Small intestine (tissue), 7 donors: ENCODE data around the gene AMZ1. TPM values are rescaled to one million over a fixed set of nuclear protein-coding genes. Genes with fewer than 3 reads are reported as not detected.

Experiments
- DNase-seq, 2 donors: peaks; one replicate each; pipeline versions ENCODE4 v3.0.0 to v3.0.0-alpha.2; 2013
- FAIRE-seq: peaks from 2 replicates; lab custom pipeline; 2012; peaks lifted over from hg19 to GRCh38; lab: Jason Lieb, UNC
- H3K27ac ChIP-seq, 3 donors: one replicate each; pipeline ENCODE4 v1.5.1; 2013; ENCODE audit warnings: low read length in 2 of 3, mild to moderate bottlenecking in 2 of 3, control low read depth in 1 of 3, inconsistent platforms in 1 of 3, low read depth in 1 of 3, moderate library complexity in 1 of 3
- H3K27me3 ChIP-seq, 3 donors: one replicate each; pipeline ENCODE4 v1.6.1; 2013; ENCODE audit warnings: low read length in 3 of 3, inconsistent platforms in 1 of 3; ENCODE audit not compliant: control insufficient read depth in 3 of 3, insufficient read depth in 3 of 3
- H3K36me3 ChIP-seq, 3 donors: one replicate each; pipeline ENCODE4 v1.6.1; 2013; ENCODE audit warnings: low read length in 3 of 3, inconsistent platforms in 1 of 3, low read depth in 1 of 3, mild to moderate bottlenecking in 1 of 3, moderate library complexity in 1 of 3; ENCODE audit not compliant: control insufficient read depth in 3 of 3, insufficient read depth in 2 of 3
- H3K4me1 ChIP-seq, 3 donors: one replicate each; pipeline ENCODE4 v1.6.1; 2013; ENCODE audit warnings: low read length in 2 of 3, inconsistent platforms in 1 of 3, low read depth in 1 of 3, mild to moderate bottlenecking in 1 of 3, moderate library complexity in 1 of 3; ENCODE audit not compliant: control insufficient read depth in 3 of 3, insufficient read depth in 2 of 3
- H3K4me3 ChIP-seq, 3 donors: one replicate each; pipeline ENCODE4 v1.5.1; 2013; ENCODE audit warnings: low read length in 3 of 3, control low read depth in 1 of 3, inconsistent platforms in 1 of 3, low read depth in 1 of 3, mild to moderate bottlenecking in 1 of 3, moderate library complexity in 1 of 3
- H3K9me3 ChIP-seq, 2 donors: one replicate each; pipeline ENCODE4 v1.6.1; 2013; ENCODE audit warnings: low read depth in 1 of 2, low read length in 1 of 2; ENCODE audit not compliant: control insufficient read depth in 2 of 2, insufficient read depth in 1 of 2
- WGBS, 3 donors: extraction: QIAGEN DNeasy Blood & Tissue Kit; methylation state at CpG; one replicate each; pipeline ENCODE4 v1.1.7; 2013; 5-methylcytosine and 5-hydroxymethylcytosine counted together
- polyA plus RNA-seq, 4 donors: library from polyadenylated mRNA; stranded (reverse) in 3 of 4; unstranded in 1 of 4; fragments of 200-250 nt in 3 of 4; fragments of 120-200 nt in 1 of 4; gene quantifications; one replicate each; pipeline versions ENCODE4 v1.2.1 to v1.2.3, GENCODE V29; 2013
- donor health status: healthy with polysubstance abuse.
- donor health status: control.
- donor health status: control.
- donor health status: Bipolar disorder and iron deficiency.
- donor health status: healthy.

AMZ1 gene
- polyA plus RNA-seq, 4 donors, result 0.07 to 0.24 TPM; not detected in 2

DNA sequence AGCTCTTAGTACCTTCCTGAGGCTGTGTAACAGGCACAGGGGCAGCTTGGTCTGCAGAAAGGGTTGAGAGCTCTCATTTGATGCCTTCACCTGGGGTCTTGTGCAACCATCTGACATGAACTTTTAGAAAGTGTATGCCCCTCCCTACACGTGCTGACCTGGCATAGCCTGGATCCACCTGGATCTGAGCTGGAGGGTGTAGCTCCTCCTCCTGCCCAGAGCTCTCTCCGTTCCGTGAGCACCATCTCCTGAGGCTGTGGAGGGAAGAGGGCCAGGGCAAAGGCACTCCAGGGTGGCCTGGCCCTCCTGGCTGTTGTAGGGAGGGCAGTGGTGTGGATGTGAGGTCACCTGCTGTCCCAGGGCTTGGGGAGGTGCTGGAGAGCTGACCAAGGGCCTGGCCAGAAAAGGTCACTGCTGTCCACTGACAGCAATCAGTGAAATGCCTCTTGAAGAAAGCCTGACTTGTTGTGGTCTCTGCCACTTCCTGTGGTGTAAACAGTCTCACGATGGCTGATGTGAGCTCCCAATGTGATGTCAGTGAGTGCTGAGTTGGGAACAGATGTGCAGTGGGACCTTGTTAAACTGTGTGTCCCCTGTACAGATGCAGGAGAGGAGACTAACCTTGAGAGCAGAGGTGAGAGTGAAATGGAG is 23.0 kb downstream of the AMZ1 start:
- FAIRE-seq (no peak), DNase-seq (peak in 1 of 2 donors; percentile 35)
- Histone ChIP-seq H3K4me1 (peaks cover 0 to 11% (median 0%) of the 10 kb centered on the region in 3 donors), H3K9me3 (peaks cover 0 to 12% of the 10 kb centered on the region in 2 donors), H3K36me3 (peaks cover 0 to 39% (median 0%) of the 10 kb centered on the region in 3 donors), H3K4me3 (no peak overlapping the region), H3K27ac (no peak overlapping the region), H3K27me3 (no peaks in the 10 kb centered on the region)
- 37 to 50% (median 43%) methylated on average over 4 of the region's 4 CpGs for WGBS, 3 donors

DNA sequence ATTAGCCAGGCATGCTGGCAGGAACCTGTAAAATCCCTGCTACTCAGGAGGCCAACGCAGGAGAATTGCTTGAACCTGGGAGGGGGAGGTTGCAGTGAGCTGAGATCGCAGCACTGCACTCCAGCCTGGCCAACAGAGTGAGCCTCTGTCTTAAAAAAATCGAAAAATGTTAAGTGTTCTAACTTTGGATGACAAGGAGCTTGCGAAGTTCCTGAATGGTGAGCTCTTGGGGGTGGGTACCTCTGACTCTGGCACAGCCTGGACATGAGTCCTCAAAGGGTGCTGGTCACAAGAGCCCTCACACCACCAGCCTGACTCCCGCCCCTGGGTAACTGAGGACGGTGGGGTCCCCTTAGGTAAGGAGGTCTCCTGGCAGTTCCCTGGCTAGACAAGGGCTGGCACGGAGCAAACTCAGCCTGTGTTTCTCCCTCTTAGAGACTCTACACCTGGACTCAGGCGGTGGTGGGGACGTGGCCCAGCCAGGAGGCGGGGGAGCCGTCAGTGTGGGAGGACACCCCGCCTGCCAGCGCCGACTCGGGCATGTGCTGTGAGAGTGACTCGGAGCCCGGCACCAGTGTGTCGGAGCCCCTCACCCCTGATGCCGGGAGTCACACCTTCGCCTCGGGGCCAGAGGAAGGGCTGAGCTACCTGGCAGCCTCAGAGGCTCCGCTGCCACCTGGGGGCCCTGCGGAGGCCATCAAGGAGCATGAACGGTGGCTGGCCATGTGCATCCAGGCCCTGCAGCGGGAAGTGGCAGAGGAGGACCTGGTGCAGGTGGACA is 24.1 kb downstream of the AMZ1 start:
- Histone ChIP-seq H3K36me3 (peaks cover 0 to 42% (median 0%) of the 10 kb centered on the region in 3 donors), H3K9me3 (peaks cover 0 to 12% of the 10 kb centered on the region in 2 donors), H3K4me3 (no peak overlapping the region), H3K27me3 (no peaks in the 10 kb centered on the region), H3K4me1 (peaks cover under 1 to 22% (median 5%) of the 10 kb centered on the region in 3 donors), H3K27ac (no peak overlapping the region)
- DNase-seq (no peak), FAIRE-seq (no peak)
- 91 to 94% (median 93%) methylated on average over 19 to 25 of the region's 25 CpGs for WGBS, 3 donors

DNA sequence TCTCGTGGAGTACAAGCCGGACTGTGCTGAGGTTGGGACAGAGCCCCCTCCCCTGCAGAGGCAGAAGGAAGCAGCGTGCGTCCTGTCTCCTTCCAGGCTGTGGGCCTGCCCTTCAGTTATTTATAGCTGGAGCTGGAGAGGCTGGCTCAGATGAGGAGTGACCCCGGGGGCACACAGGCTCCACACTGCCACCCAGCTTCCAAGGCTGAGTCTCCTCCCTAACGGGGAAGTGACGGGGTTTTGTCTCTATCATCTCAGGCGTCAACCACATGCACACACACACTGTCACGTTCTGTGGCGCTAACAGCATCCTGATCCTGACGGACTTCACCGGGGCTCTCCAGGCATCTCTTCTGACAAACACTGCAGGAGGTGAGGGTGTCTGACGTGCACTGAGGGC is 25.4 kb downstream of the AMZ1 start:
- Histone ChIP-seq H3K27ac (no peak overlapping the region), H3K4me3 (no peak overlapping the region), H3K4me1 (peaks cover 2 to 33% (median 8%) of the 10 kb centered on the region in 3 donors), H3K9me3 (peaks cover 0 to 12% of the 10 kb centered on the region in 2 donors), H3K27me3 (no peaks in the 10 kb centered on the region), H3K36me3 (peaks cover 0 to 47% (median 0%) of the 10 kb centered on the region in 3 donors)
- DNase-seq, result no peak
- FAIRE-seq, result no peak
- WGBS, 3 donors, result 61 to 81% (median 77%) methylated on average over 13 of the region's 13 CpGs

DNA sequence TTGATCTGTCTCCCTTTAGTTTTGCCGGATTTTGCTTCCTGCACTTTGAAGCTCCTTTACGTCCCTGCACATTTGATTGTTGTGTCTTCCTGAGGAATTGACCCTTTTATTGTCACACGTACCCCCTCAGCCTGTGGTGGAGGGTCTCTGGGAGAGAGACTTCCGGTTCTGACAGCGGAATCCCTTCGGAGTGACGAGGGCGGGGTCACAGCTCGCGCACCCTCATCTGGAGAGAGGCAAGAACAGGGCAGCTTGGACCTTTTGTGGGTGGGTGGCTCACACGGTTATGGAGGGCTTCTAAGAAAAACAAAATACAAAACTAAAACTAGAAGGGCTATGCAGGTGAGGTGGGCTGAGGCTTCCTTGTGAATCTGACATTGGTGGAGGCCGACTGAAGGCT is 26.0 kb downstream of the AMZ1 start:
- peaks cover 0 to 54% (median 0%) of the 10 kb centered on the region in 3 donors for H3K36me3 ChIP-seq
- no peaks in the 10 kb centered on the region for H3K27me3 ChIP-seq
- 87 to 93% (median 90%) methylated on average over 12 of the region's 12 CpGs for WGBS, 3 donors
- no peak for FAIRE-seq
- peaks cover 0 to 12% of the 10 kb centered on the region in 2 donors for H3K9me3 ChIP-seq
- no peak for DNase-seq
- no peak overlapping the region for H3K4me3 ChIP-seq
- H3K4me1 ChIP-seq, result peaks cover 2 to 36% (median 8%) of the 10 kb centered on the region in 3 donors
- H3K27ac ChIP-seq, result no peak overlapping the region

GRCh38 chr7:2714636-2715035 is 26.6 kb downstream of the AMZ1 start:
- H3K27ac ChIP-seq, result no peak overlapping the region
- FAIRE-seq (no peak), DNase-seq (no peak)
- peaks cover 0 to 58% (median 0%) of the 10 kb centered on the region in 3 donors for H3K36me3 ChIP-seq
- H3K27me3 ChIP-seq, result no peaks in the 10 kb centered on the region
- peaks cover 0 to 12% of the 10 kb centered on the region in 2 donors for H3K9me3 ChIP-seq
- WGBS, 3 donors, result 90 to 95% (median 94%) methylated on average over 9 of the region's 9 CpGs
- H3K4me3 ChIP-seq, result no peak overlapping the region
- H3K4me1 ChIP-seq, result peaks cover 2 to 34% (median 8%) of the 10 kb centered on the region in 3 donors

- no peak for DNase-seq
- 59 to 74% (median 61%) methylated on average over 22 of the region's 22 CpGs for WGBS, 3 donors
Measured at GRCh38 chr7:2715341-2716231, 27.6 kb downstream of the AMZ1 start.

GRCh38 chr7:2716488-2716887 is 28.5 kb downstream of the AMZ1 start:
- Histone ChIP-seq H3K36me3 (peaks cover 0 to 62% (median 0%) of the 10 kb centered on the region in 3 donors), H3K4me1 (peaks cover 2 to 34% (median 8%) of the 10 kb centered on the region in 3 donors), H3K27me3 (no peaks in the 10 kb centered on the region), H3K9me3 (peaks cover 0 to 8% of the 10 kb centered on the region in 2 donors), H3K27ac (peak overlapping the region in 1 of 3 donors; percentile 83), H3K4me3 (no peak overlapping the region)
- DNase-seq (no peak), FAIRE-seq (no peak)
- 90 to 94% (median 92%) methylated on average over 11 of the region's 11 CpGs for WGBS, 3 donors

More at GRCh38 chr7:2715341-2716231, 27.6 kb downstream of the AMZ1 start:
- Histone ChIP-seq H3K4me1 (peaks cover 2 to 34% (median 8%) of the 10 kb centered on the region in 3 donors), H3K36me3 (peaks cover 0 to 60% (median 0%) of the 10 kb centered on the region in 3 donors), H3K27ac (no peak overlapping the region), H3K9me3 (peaks cover 0 to 12% of the 10 kb centered on the region in 2 donors), H3K27me3 (no peaks in the 10 kb centered on the region), H3K4me3 (no peak overlapping the region)
- no peak for FAIRE-seq
